ENCODE measurements around the gene RNLS.

The RNLS gene

GRCh38 chr10:88249450-88249849 is 333.7 kb downstream of the RNLS start:
- no peak for DNase-seq

- DNase-seq: no peak
Measured at GRCh38 chr10:88246675-88247074, 336.4 kb downstream of the RNLS start.

GRCh38 chr10:88245974-88246511 is 337.1 kb downstream of the RNLS start:
- no peak for DNase-seq

GRCh38 chr10:88244781-88245625 is 338.1 kb downstream of the RNLS start:
- no peak for DNase-seq

- no peak for DNase-seq
Measured at GRCh38 chr10:88243836-88244730, 339.0 kb downstream of the RNLS start.

- no peak for DNase-seq
Measured at GRCh38 chr10:88243202-88243744, 339.8 kb downstream of the RNLS start.

- DNase-seq: no peak
Measured at GRCh38 chr10:88241501-88241900, 341.6 kb downstream of the RNLS start.

GRCh38 chr10:88239212-88239611 is 343.9 kb downstream of the RNLS start:
- no peak for DNase-seq

GRCh38 chr10:88238615-88238914 is 344.6 kb downstream of the RNLS start:
- DNase-seq: no peak

- DNase-seq: no peak
Measured at GRCh38 chr10:88237896-88238614, 345.1 kb downstream of the RNLS start.

- DNase-seq: no peak
Measured at GRCh38 chr10:88236121-88236743, 346.9 kb downstream of the RNLS start.

- no peak for DNase-seq
Measured at GRCh38 chr10:88234297-88234696, 348.8 kb downstream of the RNLS start.

- no peak for DNase-seq
Measured at GRCh38 chr10:88233870-88234269, 349.2 kb downstream of the RNLS start.

- DNase-seq: no peak
Measured at GRCh38 chr10:88232983-88233543, 350.1 kb downstream of the RNLS start.

GRCh38 chr10:88232029-88232895 is 350.9 kb downstream of the RNLS start:
- no peak for DNase-seq

GRCh38 chr10:88230251-88230650 is 352.9 kb downstream of the RNLS start:
- no peak for DNase-seq

- no peak for DNase-seq
Measured at GRCh38 chr10:88228130-88228529, 355.0 kb downstream of the RNLS start.

- DNase-seq: no peak
Measured at GRCh38 chr10:88227342-88228018, 355.6 kb downstream of the RNLS start.

- DNase-seq: no peak
Measured at GRCh38 chr10:88226891-88227290, 356.2 kb downstream of the RNLS start.

- no peak for DNase-seq
Measured at GRCh38 chr10:88226071-88226659, 357.0 kb downstream of the RNLS start.
